ENCODE measurements around the gene FAM216A.
A peak's percentile ranks its signal among the peaks of the same experiment; 100 is the strongest.
"Not testable (repeated sequence)": the region's sequence is repeated elsewhere in the genome, so short reads cannot be mapped to it uniquely, and the experiment has no call there.

Gene FAM216A

DNA sequence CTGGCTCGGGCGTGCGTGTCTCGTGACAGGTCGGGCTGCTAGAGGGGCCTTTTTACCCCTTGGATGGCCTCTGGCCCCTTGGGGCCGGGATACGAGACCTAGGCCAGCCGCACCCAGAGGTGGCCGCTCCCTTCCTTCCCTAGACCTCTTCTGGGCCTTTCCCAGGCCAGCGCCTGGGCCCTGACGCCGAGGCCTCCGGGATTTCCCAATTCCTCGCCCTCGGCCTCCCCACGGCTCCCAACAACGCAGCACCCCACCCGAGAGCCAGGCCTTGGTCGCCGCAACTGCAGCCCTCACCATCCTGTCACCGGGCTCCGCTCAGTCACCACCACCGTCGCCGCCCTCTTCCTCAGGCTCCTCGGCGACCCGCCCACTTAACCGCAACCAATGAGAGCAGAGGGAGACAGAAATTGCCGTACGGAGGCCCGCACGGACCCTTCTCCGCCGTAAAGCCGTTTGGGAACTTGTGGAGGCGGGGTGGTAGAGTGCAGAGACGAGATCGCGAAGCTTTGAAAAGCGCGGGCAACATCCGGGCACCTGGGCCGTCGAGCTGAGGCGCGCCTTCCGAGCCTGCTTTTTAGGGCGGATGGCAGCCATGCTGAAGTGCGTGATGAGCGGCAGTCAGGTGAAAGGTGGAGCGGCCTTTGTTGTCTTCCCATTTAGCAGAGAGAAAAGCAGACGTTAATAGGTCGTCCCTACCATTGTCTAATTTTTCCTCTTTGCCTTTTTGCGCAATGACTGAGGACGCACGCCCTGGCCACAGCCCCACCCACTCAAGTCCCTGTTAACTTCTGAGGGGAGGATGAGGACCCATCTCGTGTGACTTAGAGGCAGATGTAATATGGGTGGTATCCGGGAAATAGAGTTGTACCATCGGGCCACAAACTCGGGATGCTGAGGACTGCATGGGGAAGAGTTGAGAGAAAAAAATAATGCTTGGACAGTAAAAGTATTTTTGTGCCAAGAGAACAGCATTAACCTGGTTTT, 33.4 kb downstream of the FAM216A start, which contains the start of the genes RAD9B and VPS29:
TSS of gene RAD9B (plus strand) at position 580 of the 987 bp plus-strand sequence. CDS start at position 587, 7 bp downstream.
TSS of gene VPS29 (minus strand) at position 360 of the 987 bp plus-strand sequence. CDS start at position 300, 60 bp downstream.
- peak; percentile 97 to 98 for DNase-seq

DNA sequence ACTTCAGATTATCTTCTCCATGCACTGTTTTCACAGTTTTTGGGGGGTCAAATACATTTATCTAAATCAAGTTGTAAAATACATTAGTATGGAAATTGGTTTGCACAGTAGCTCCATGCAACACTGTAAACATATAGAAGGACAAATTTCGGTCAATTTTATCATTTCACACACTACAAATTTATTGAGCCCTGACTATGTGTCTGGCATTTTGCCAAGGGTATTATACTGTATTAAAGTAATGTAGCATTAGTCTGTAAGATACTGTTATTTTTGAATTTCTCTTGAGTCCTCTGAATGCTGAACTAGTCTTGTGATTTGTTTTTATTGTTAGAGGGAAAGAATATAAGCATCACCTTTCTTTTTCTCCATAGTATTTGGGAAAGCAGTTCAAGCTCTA, 34.8 kb downstream of the FAM216A start:
- no peak for DNase-seq

DNA sequence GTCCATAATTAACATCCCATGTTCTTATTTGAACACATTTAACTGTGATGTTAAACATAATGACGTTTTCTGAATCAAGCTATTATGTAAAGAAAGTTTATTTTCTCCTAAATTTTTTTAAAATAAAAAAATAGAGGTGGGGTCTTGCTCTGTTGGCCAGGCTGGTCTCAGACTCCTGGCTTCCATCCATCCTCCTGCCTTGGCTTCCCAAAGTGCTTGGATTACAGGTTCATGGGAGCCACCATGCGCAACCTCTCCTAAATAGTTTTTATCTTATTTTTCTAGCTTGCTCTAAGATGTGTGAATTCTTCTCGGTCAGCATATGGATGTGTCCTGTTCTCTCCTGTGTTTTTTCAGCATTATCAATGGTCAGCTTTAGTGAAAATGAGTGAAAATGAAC, 36.7 kb downstream of the FAM216A start:
- DNase-seq: no peak

DNA sequence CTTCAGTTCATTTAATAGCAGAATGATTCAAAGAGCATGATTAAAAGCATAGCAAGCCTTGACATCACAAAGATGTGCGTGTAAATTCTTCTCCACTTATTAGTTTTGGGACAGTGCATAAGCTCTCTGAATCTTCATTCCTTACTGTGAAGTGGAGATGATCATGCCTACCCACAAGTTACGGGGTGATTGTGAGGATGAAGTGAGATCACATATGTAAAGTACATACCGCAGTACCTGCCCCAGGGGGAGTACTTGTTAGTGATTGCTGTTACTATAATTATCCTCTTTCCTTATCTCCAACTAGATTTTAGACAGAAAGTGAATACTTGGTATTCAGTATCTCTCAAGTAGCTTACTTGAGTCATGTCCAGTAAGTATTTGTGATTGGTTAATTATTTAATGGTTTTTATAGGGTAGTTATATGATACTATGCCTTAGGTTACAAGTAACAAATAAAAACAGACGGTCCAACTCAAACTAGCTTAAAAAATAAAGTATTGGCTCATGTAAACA, 39.5 kb downstream of the FAM216A start:
- DNase-seq: no peak

DNA sequence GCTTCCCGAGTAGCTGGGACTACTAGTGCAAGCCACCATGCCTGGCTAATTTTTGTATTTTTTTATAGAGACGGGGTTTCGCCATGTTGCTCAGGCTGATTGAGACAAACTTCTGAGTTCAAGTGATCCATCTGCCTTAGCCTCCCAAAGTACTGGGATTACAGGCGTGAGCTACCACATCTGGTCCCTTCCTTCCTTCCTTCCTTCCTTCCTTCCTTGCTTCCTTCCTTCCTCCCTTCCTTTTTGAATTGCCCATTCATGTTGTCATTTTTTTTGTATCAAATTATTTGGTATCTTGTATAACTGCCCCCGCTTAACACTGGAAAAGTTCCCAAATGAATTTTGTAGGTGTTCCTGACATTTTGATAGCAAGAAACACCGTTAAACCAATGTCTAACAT, 45.2 kb downstream of the FAM216A start:
- no peak for DNase-seq

DNA sequence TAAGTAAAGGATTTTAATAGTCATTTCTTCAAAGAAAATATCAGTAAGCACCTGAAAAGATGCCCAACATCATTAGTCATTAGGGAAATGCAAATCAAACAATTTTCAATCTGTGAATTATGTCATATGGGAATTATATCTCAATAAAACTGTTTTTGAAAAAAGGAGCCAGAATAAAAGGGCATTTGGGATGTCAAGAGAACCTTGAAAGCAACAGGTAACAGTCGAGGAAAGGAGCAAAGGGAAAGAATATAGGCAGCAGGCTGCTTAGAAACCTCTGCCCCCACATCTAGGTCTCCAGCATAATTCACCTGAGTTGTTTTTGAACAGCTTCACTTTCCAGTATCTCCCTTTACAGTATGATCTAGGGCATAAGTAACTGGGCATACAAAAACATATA, 45.7 kb downstream of the FAM216A start:
- DNase-seq: no peak

DNA sequence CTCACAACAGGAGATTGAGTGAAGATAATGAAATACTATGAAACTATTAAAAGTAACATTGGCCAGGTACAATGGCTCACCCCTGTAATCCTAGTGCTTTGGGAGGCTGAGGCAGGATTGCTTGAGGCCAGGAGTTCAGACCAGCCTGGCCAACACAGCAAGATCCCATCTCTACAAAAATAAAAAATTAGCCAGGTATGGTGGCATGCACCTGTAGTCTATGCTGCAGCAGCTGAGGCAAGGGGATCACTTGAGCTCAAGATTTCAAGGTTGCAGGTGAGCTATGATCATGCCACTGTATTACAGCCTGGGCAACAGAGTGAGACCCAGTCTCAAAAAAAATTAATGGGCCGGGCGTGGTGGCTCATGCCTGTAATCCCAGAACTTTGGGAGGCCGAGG, 48.4 kb downstream of the FAM216A start:
- no peak for DNase-seq

DNA sequence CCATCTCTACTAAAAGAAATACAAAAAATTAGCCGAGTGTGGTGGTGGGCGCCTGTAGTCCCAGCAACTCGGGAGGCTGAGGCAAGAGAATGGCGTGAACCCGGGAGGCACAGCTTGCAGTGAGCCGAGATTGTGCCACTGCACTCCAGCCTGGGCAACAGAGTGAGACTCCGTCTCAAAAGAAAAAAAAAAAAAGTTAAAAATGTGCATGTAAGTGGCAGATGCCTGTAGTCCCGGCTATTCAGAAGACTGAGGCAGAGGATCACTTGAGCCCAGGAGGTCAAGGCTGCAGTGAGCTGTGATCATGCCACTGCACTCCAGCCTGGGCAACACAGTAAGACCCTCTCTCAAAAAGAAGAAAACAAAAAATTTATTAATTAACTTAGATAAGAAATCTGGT, 49.4 kb downstream of the FAM216A start:
- not testable (repeated sequence) for DNase-seq

DNA sequence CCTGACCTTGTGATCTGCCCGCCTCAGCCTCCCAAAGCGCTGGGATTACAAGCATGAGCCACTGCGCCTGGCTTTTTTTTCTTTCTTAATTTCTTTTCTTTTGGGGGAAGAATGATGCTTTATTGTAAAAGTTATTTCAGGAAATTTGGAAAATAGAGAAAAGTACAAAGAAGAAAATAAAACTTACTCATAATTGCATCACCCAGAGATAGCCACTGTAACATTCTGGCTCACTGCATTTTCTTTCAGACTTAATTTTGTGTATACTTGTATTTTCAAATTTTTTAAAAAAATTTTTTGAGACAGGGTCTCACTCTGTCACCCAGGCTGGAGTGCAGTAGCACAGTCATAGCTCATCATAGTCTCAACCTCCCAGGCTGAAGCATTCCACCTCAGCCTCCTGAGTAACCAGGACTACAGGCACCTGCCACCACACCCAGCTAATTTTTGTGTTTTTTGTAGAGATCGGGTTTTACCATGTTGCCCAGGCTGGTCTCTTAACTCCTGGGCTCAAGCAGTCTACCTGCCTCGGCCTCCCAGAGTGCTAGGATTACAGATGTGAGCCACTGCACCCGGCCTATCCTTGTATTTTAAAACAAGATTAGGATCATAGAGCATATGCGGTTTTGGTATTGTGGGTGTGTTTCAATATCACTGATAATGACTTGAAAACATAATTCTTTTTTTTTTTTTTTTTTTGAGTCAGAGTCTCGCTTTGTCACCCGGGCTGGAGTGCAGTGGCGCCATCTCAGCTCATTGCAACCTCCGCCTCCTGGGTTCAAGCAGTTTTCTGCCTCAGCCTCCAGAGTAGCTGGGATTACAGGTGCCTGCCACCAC, 52.4 kb downstream of the FAM216A start:
- not testable (repeated sequence) for DNase-seq

DNA sequence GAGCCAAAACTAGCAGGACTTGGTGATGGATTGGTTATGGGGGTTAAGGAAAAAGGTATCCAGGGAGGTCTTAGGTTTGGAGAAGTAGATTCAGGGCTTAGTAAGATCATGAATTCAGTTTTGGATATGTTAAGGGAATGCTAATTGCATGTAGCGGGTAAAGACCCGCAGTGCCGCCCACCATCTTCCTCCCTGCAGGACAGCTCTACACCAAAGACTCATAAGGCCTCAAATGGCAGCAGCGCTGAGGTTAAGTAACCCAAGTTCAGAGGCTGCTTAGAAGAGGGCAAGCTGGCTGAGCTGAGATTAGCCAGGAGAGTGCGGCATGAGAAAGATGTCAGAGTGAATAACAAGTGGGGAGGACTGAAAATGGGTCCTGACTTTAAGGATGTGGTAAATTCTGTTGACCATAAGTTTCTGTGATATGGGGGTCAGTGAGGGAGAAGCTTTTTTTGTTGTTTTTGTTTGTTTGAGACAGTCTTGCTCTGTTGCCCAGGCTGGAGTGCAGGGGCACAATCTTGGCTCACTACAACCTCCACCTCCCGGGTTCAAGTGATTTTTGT, 59.7 kb downstream of the FAM216A start:
- DNase-seq: no peak

DNA sequence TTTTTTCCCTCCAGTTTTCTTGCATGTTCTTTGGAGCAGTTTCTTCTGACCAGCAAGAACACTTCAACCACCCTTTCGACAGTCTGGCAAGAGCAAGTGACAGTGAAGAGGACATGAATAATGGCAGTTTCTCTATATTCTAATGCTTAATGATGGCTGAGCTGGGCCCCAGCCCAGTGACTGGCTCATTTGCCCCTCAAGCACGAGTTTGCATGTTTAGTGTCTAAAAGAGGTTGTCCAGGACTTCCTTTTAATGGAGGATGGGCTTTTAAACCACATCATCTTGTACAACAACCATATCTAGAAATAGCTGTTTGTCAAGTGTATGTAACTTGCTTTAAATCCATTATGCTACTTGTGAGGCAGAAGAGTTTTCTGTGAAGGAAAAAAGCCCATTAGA, 61.9 kb downstream of the FAM216A start:
- no peak for DNase-seq

DNA sequence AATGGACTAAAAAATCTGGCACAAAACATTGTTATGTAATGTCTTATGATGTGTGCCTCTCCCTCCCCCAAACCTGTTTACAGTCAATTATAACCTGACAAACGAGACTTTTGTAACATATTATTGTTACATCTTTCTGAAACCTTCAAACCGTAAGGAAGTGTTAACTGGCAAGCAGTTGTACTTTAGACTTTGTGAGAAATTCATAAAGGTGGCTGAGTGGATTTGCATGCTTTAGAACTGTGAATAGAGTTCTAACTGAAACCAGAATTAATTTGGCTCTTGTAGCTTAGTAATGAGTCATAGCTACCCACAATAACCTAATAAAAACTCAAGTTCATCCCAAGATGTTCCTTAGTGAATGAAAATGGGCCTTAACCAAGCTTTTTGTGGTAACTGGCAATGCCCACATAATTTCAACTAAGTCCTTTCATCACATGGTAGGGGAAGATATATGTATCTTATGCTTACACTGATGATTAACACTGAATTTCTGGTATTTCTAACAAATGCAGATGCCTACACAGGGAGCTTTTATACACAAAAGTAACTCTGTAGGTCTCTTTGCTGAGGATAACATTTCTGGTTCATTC, 63.2 kb downstream of the FAM216A start:
- no peak for DNase-seq

DNA sequence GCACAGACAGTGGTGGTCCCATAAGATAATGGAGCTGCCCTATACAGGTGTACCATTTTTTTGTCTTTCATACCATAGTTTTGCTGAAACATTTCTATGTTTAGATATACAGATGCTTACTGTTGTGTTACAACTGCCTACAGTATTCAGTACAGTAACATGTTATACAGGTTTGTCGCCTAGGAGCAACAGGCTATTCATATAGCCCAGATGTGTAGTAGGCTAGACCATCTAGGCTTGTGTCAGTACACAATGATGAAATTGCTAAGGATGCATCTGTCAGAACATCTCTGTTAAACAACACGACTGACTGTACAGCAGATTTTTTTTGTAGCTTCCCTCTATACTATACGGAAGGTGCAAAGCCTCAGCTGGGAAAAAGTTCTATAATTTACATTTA, 64.0 kb downstream of the FAM216A start:
- DNase-seq: no peak

DNA sequence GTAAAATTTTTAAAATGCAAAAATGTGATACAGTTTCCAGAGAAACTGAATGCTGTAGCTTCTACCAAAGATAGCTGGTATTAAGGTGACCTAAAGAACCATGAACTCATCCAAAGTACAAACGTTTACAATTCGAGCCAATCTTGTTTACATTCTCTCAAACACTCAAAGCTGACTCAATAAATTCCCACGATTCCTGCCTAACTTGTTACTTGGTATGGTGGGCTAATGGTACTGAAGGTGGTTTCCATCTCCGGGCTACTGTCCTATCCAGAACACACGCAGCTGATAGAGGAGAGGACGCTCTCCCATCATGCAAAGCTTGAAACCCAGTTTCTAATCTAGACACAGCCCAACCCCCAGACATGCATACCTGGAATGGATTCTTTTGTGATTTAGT, 65.0 kb downstream of the FAM216A start:
- DNase-seq: no peak

DNA sequence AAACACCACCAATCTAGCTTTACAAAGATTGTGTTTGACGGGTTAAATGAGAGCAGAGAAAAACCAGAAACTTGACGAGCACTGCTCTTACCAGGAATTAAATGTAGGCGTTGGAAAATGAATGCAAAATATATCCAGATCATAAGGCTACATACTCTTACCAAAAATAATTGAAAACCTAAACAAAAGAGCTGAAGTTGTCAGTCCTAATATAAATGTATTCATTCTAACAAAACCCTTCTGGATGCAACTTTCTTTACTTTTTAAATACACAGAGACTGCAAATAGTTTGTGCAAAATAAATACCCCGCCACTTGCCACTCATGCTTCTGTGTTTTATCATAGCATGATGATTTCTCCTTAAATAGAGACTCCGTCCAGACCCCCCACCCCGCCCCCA, 66.2 kb downstream of the FAM216A start:
- DNase-seq: no peak

DNA sequence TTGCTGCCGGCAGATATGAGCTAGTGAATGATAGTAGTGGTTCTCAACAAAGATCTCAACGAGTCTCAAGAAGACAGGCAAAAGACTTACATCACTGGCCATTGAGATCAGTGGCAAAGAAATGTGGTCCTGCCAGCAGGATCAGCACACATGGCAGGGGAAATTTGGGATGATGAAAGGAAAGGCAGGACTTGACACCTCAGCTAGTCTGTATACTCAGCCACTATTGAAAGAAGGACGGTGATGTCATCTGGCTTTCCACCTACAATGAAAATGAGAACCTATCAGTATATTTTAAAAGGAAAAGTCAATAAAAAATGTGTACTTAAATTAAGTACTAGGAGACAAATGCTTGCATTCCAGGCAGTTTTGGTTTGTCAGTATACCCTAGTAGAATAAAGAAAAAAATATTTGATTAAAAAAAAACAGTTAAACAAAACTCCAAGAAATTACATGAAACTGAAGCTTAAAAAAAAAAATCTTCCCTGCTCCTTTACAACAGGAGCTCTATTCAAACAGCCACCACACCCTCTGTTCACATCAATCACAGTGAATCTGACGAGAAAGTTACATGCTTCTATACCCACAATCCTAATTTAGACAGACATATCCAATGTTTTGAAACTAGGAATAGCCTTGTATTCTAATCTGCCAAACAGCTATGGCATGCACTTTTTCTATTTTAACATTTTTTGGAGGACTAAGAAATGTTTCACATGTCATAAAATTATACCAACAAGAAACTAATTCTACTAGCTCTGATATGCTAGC, 68.4 kb downstream of the FAM216A start:
- DNase-seq: peak; percentile 9 to 18

DNA sequence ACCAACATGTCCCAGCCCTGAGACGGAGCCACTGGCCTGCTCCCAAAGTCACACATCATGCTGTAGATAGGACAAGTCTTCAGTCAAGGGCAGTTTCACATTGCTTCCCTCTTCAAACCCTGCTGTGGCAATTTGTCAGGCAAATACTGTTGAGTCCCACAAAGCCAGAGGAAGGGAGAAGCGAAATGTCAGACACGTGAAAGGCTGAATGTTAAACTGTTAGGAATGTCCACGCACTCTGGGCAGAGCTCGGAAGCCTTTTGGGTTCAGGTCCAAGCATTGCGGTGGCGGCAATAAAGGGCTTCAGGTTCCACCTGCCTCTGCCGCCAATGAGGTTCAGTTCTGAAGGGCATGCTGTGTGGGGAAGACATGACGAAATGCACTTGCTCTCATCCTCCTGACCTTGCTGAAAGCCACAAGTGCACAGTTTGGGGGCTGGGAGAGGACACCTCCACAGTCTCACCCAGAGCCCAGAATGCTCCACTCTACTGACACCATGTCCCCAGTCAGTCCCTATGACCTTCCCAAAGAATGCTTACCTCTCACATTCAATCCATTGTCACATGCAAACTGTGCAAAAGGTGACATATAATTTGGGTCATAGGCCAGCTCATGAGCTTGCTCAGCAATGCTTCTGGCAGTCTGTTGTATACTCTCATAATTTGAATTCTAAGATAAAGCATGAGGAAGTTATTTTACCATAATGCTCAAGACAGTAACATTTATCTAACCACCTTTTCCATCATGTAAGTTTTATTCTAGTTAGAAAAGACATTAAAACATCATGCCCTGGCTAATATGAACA, 69.2 kb downstream of the FAM216A start:
- peak in 1 of 2 experiments; percentile 45 for DNase-seq

DNA sequence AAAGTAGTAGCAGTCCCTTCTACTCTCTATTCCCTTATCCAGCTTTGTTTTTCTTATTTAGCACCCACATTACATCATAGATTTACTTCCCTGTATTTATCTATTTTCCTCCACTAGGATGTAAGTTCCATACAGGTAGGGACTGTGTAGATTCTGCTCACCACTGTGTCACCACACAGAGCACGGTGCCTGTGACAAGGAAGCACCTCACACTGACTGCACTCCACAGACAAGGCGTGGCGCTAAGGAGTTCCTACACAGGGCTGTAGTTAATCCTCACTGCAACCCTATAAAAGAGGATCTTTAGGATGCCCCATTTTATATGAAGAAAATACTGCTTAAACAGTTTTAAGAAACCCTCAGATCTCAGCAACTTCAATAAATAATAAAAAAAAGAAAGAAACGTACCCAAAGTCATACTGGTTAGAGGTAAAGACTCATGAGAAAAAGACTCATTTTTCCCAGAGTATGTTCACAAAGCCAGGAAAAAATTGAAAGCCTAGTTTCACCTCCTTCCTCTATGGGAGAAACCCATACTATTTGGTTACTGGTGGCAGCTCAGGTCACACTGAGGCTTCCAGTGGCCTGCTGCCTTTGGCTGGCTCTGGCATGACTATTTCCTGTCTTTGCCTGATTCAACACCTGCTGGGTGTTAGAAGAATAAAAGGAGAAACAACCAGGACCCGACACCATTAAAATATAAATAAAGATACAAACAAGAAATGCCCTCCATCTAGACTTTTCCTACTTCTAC, 70.4 kb downstream of the FAM216A start:
- no peak for DNase-seq
